GM21737 (cell line): Measurements from ENCODE around the gene BTC.
"Not testable (repeated sequence)": the region's sequence is repeated elsewhere in the genome, so short reads cannot be mapped to it uniquely, and the experiment has no call there.

Experiments used
- ATAC-seq: cut with Tn5 transposase; IDR thresholded peaks from one replicate; pipeline ENCODE4 v1.9.1; 2021; ENCODE audit warnings: mild to moderate bottlenecking, moderate library complexity; ENCODE audit not compliant: unreplicated experiment

The BTC gene

DNA sequence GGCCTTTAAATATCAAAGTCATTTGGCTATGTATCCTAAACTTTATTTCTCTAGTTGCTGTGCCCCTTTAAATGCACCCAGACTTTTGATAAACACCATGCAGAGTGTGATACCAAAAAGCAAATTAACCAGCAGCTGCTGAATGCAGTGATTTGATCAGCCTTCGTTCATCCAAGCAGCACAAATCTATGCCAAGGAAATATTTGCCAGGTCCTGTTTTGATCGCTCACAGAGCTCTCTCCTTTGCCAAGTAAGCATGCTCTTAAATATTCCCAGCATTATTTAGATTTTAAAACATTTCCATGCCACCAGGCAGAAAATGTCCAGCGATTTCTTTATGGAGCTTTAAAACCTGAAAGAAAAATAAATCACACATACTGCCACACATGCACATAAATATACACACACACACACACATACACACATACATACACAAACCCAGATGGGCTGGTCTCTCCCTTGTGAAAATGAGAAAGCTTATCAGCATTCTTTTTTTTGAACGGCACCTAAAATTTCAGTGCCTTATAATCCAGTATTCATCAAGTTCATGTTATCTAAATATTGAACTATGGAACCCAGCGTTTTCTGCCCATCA, 35.7 kb downstream of the BTC start:
- ATAC-seq: no peak

DNA sequence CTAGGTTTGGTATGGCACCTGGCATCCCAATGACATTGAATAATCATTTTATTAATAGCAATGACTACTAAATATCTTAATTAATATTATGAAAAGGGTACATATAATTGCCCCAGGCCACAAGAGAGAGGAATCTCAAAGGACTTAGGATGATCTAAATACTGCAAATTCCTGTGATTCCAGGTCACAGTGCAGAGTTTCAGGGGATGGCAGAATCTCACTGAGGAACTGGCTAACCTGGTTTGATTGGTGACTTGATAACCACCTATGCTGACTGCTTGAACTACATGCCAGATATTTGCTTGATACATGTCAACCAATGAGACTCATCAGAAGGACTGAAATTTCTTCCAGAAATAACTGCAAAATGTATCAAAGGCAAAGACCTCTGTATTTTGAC, 37.2 kb downstream of the BTC start:
- no peak for ATAC-seq

DNA sequence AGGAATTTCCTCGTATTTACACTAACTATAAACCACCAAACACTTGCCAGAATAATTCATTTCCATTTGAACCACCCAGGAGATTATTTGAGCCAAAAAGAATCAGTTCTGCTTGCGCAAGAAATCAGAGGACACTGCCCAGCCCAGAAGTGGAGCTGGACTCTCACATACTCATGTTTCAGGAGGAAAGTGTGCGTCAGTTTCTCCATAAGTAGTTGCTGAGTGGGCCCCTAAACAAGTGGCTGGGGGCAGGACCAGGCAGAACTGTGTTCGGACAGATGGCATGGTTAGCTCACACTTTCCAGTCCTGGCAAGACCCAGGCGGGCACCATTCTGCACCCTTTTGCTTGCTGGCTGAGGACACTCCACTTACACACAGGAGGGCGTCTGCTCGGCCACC, 38.8 kb downstream of the BTC start:
- ATAC-seq: no peak

DNA sequence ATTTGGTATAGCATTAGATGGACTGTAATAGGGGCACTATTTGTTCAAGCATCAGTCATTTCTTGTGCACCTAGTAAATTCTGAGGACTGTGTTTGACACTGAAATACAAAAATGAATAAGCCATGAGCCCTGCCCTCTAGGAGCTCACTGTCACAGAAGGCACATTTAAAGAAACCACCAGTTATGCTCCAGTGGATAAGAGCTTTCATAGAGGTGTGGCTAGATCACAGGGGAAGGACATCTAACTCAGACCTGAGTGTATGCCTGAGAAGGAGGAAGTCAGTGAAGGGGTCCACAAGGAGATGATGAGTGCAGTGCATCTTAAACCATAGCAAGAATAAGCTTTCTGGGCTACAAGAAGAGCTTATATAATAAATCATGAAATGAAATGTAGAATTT, 40.1 kb downstream of the BTC start:
- ATAC-seq: peak; percentile 68

DNA sequence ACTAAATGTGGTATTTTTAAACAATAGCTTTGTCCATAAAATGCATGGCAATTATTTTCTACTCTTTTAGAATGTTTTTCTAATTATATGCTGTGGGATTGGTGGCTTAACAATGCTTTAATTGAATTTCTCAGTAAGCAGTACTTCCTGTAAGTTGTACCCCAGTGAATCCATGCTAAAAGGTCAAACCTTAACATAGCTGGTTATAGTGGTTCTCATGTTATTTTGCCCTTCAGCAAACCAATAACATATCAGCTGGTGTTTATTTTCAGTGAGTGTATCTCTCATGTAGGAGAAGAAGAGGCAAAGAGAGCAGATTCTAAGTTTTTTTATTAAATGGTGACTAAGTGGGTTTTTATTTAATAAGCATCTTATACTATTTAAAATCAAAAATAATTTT, 41.5 kb downstream of the BTC start:
- no peak for ATAC-seq

DNA sequence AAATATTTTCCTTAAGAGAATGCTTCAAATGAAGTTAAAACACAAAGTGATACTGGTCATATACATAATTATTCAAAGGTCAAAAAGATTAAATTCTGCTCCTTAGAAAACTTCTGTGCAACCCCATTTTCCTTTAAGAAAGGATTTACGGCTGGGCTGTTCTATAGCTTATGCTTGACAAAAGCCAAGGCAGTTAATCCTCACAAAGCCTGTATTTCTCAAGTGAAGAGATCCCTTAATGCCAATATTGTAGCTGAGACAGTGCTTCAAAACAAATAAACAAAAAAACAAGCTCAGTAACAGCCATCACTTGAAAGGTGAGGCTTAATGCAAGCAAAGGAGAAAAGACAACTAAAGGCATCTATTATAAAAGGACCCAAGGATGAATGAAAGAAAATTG, 42.5 kb downstream of the BTC start:
- no peak for ATAC-seq

DNA sequence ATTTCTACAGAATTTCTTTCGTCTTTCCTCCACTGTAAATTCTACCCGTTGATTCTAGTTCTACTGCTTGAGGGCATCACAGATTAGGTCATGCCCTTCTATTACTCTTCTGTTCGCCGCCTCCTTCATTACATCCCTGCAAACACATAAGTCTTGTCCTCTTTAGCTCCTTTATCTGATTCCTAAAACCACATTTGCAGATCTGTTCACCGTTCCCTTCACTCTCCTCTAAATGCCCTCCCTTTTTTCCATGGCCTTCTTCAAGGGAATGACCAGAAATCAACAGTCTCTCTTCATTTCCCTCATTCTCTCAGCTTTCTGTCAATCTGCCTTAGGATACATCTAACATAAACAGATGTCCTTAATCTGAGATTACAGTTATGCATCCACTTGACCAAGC, 43.1 kb downstream of the BTC start:
- no peak for ATAC-seq

DNA sequence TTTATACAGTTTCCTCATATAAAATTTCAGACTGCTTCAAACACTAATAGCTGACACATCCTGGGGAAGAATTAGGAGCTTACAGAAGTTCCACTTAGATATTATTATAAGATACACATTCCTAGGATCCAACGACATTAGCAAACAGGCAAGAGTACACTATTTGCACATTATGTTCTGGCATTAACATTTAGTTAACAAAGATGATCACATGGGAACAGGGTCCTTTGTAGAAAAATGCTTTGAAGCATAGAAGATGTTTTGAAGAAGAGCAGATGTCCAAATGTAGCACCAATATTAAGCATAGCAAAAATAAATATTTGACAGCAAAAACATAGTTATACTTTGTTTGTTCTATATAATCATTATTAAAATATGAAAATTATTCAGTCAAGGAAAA, 52.1 kb downstream of the BTC start:
- no peak for ATAC-seq

DNA sequence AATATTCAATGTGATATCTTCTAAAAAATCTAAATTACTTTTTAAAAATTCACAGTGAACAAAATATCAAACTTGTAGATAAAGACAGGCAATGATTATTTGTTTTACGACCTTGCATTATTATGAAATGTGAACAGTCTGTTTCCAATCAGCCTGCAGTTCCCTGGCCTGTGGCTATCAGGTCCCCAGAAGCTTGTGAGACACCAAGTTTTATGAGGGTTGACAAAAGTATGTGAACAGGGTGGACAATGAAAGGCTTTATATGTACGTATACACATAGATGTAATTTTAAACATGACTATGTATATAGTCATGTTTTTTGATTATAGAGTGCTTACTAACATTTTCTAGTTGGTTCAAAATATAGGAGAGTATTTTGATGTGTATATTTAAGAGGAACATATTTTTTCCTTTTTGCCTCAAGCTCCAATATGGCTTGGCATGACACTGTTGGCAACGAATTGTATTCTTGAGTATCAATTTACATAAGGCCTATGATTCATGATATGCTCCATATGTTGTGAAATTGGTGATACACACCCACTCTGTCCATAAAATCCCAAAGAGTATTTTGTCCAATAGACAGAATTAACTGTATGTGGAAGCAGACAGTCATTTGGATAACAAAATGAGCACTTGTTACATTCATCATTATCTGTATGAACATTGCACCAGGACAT, 55.7 kb downstream of the BTC start:
- ATAC-seq: no peak

DNA sequence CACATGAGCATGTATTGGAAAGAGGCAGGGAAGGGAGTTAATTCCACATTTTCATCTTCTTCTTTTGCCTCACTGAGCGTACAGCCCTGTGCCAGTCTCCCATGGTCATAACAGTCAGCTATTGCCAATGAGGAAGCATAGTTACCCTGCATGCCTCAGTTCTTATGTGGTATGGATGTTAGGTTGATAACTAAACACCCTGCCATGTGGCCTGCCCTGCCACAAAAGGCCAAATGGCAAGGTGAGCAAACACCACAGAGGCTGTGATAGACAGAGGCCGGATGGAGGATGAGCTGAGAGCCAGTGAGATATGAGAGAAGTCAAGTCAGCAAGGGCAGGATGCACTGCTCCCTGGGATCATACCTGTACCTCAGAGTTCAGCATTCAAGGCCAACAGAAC, 59.3 kb downstream of the BTC start:
- ATAC-seq: no peak

DNA sequence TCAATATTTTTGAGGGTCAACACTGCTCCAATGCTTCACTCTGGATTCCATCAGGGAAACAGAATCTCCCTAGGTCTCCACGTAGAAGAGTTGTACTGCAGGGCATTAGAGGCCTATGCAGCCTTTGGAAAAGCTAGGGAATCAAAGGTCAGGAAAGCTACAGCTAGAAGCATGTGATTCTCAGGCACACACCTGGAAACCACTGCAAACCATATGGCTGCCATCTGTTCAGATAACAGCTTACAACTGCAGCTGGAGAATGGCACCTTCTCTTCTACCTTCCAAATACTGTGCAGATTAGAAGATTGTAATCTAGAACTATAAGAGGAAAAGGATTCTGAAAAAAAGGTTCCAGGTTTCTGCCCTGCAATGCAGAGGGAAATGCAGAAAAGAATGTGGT, 60.6 kb downstream of the BTC start:
- ATAC-seq: no peak

DNA sequence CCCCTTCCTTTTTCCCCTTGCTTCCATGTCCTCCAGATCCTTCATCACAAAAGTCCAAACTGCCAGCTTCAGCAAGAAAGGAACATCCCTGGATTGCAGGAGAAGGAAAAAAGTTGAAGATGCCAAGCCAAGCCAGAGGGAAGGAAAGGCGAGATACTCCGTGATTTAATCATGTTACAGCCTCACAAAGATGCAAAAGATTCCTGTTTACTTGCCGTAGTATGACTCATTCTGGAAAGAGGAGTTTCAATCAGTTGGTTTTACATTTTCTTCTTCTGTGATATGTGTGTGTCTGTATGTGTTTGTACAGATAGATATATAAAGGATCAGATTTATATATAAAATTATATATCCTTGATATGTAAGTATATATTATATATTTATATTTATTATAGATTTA, 69.3 kb downstream of the BTC start:
- no peak for ATAC-seq

DNA sequence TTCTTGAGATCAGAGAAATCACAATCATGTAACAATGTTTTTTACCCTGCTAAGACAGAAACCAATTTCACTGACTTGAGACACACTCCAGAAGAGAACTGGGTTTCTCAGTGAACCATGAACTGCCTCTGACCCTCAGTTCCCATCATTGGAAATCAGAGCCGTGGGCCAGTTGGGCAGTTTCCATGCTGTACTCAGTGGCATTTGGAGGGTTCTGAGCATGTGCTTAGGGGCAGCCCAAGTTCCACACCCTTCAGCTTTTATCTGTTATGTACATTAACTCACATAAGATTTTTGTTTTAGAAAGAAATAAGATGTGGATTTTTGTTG, 77.9 kb downstream of the BTC start:
- ATAC-seq: no peak

DNA sequence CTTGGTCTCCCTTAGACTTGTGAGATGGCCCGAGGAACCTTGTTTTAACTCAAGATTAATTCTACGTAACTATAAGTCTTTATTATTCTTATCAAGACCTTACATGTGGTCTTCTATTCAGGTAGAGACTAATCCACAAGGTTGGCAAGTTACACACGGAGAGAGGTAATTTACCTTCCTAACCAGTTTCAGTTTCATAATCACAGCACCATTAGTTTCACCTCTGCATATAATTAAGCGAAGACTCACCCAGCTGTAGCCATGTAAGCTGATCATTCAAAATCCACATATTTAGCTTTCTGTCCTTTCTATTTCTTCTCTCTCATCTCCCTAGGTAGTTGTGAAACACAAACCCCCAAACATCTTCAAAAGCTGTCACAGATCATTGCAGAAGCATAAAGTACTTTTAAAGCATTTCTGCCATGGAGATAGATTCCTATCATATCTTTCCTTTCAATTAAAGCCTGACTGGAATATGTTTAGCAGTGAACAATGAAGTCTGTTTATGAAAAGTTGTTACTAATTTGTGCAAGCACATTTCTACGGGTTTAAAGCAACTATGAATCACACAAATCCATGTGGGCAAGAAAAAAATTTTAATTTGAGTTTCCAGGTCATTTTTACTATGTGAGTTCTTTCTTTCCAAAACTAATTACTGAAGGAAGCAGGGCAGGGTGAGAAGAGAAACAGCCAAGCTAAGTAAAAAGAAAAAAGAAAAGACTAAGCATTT, 78.5 kb downstream of the BTC start:
- no peak for ATAC-seq

DNA sequence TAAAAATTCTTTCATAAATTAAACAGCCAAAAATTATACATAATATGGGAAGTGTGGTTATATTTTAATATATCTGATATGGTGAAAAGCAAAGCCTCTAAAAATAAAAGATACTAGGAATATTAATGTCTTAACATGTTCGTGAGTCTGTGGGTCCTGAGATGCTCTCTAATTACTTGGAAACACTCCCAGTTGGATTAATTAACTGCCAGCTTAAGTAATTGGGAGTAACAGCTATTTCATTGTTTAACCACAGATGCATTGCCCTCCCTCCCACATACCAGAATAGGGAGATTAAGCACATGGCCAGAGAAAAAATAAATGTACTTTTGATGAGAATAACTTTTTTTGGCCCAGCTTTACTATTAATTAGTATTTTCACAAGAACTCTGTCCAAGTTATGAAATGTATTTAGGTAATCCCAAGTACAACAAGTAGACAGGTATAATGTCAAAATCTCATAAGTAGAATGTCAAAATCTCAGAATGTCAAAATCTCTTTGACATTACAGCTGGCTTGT, 79.7 kb downstream of the BTC start:
- ATAC-seq: no peak

DNA sequence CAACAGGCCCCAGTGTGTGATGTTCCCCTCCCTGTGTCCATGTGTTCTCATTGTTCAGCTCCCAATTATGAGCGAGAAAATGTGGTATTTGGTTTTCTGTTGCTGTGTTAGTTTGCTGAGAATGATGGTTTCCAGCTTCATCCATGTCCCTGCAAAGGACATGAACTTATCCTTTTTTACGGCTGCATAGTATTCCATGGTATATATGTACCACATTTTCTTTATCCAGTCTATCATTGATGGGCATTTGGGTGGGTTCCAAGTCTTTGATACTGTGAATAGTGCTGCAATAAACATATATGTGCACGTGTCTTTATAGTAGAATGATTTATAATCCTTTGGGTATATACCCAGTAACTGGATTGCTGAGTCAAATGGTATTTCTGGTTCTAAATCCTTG, 86.2 kb downstream of the BTC start:
- ATAC-seq: not testable (repeated sequence)
